LNCaP clone FGC (cell line): ENCODE results near the gene CCDC85B.
A peak's percentile ranks its signal among the peaks of the same experiment; 100 is the strongest.

Source experiments
- DNase-seq: peaks from one replicate; pipeline ENCODE4 v3.0.0-alpha.2; 2011; ENCODE audit warnings: low read depth
- H3K4me3 ChIP-seq: 2 replicates; pipeline ENCODE4 v1.5.1; 2011; ENCODE audit warnings: mild to moderate bottlenecking, low read depth, low read length, control low read depth
- CTCF ChIP-seq: IDR thresholded peaks from 2 replicates; pipeline ENCODE4 v1.5.1; 2012; ENCODE audit warnings: mild to moderate bottlenecking; ENCODE audit not compliant: control insufficient read depth, insufficient read depth; ENCODE audit errors: extremely low read depth

CCDC85B gene

GRCh38 chr11:65854161-65854592 is 36.3 kb upstream of the CCDC85B start:
- DNase-seq = no peak
- H3K4me3 ChIP-seq = no peak overlapping the region
- TF ChIP-seq CTCF = no peak

DNA sequence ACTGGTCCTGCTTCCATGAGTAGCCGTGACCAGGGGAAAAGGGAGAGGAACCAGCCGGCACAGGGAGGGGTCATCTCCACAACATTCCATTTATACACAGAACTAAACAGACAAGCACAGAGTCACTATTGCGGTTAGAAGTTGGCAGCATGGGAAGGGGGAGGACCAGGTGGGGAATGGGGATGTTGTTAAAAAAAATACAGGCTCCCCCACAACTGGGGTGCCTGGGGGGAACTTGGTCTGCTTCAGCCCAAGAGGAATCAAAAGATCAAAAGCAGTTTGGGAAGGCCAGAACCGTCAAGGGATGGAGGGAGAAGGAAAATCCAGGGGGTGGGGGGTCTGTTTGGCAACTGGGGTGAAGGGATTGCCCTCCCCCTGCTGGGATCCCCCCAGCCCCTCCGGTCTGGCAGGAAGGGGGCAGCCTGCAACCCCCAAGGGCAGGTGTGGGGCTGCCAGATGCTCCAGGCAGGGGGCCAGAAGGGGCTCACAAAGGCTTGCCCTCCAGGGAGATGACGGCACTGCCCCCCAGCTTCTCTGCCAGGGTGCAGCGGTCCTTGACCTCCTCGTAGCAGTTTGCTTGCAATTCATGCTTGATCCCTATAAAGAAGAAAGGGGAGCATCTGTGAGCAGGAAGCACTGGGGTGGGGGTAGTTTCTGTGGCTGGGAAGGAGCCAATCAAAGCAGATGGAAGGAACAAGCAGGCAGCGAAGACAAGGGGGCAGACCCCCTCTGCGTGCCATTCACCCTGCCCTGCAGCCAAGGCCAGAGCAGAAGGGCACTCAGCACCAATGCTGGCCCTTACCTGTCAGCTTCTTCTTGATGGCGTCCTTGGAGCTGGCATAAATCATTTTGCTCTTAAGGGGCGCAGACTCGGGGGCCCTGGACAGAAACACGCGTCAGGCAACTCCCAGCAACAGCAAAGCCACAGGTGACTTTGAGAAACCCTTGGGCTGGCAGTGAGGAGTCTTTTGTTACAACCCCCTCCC is 35.3 kb upstream of the CCDC85B start:
- DNase-seq = no peak
- H3K4me3 ChIP-seq = no peak overlapping the region
- TF ChIP-seq CTCF = no peak

DNA sequence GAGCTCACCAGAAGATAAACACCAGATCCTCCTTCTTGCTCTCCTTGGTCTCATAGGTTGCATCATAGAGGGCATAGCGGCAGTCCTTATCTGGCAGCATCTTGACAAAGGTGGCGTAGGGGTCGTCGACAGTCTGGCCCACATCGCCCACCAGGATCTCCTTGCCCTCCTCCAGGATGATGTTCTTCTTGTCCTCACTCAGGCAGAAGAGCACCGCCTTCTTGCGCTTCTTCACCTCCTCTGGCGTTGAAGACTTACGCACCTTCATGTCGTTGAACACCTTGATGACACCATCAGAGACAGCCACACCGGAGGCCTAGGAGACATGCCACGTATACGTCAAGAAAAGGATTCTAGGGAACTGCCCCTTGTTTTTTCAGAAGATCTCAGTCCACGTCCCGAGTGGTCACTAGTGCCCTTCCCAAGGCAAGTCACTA is 34.5 kb upstream of the CCDC85B start:
- peak overlapping the region; percentile 93 for H3K4me3 ChIP-seq
- no peak for TF ChIP-seq CTCF
- DNase-seq = no peak

DNA sequence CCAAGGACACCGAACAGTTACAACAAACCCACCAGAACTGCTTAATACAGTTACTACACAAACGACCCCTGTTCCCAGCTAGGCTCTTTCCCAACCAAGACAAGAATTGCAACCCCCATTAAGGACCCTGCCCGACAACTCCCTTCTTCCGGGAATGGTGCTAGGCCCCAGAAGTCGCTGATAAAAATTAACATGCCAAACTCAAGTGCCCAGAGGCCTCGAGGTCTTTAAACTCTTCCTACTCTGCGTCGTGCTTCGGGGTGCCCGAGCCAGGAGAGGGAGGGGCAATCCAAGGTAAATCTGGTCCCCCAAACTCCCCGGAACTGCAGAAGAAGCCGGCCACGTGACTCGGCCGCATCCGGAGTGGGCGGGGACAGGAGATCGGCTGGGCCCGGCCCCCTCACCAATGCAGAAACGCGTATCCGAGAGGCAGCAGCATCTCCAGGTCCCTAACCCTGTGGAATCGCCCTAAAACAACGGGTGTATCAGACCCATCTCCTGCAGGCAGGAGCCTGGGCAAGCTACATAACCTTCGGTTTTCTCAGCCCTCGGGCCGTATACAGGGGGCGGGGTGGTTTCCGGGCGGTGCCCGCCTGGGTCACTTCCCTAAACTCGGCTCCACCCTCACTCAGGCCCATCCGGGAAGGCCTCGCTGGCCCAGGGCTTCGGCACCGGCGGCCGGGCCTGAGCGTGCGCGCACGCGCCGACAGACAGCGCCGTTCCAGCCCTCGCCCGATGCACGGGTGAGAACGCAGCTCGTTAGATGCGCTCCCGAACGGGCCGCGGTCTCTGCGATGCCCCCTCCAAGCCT is 33.6 kb upstream of the CCDC85B start:
- peak overlapping the region; percentile 93 for H3K4me3 ChIP-seq
- DNase-seq = no peak
- no peak for TF ChIP-seq CTCF

DNA sequence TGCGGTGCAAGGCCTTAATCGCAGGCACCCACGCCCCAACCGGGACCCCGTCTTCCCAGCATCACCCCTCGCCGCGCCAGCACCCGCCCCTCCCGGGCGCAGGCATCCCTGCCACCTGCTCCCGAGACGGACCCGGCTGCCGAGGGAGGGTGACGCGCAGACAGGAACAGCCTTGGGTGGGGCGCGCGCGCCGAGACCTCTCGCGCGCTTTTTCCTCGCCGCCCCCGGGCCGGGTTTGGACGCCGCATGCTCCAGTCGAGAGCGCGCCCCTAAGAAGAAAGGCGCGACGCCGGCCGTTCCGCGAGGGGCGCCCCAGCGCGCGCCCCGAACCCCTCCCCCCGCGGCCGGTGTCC is 33.0 kb upstream of the CCDC85B start:
- no peak for TF ChIP-seq CTCF
- DNase-seq = no peak
- peak overlapping the region; percentile 93 for H3K4me3 ChIP-seq

- peak; percentile 93 for DNase-seq
- TF ChIP-seq CTCF = no peak
- H3K4me3 ChIP-seq = peak within 1 kb of the TSS; percentile 93
These were observed 32.4 kb upstream of the CCDC85B start, which contains the start of gene CFL1 for GRCh38 chr11:65857853-65858680. Gene CFL1 (minus strand): TSS chr11:65858180. CDS start chr11:65858099, 81 bp downstream.
